Keratinocyte (primary cell): ENCODE data around the gene LRBA. TPM values are rescaled to one million over a fixed set of nuclear protein-coding genes. Genes with fewer than 3 reads are reported as not detected.

Experiments used
- DNase-seq: peaks from one replicate; pipeline ENCODE4 v3.0.0-alpha.2; 2011; ENCODE audit warnings: low read depth, missing footprints, low spot score
- FAIRE-seq: peaks from 2 replicates; lab custom pipeline; 2011; peaks lifted over from hg19 to GRCh38; lab: Jason Lieb, UNC
- H2AFZ ChIP-seq: 2 replicates; pipeline ENCODE4 v1.6.0; 2012; ENCODE audit warnings: low read length, control low read depth, inconsistent platforms; ENCODE audit not compliant: control insufficient read depth
- H3K27ac ChIP-seq: 2 replicates; pipeline ENCODE4 v1.5.1; 2011; ENCODE audit warnings: low read length; ENCODE audit not compliant: control insufficient read depth, insufficient read depth
- H3K27me3 ChIP-seq: 3 replicates; pipeline ENCODE4 v1.6.0; 2011; ENCODE audit warnings: low read length; ENCODE audit not compliant: control insufficient read depth, insufficient read depth; ENCODE audit errors: extremely low read depth
- H3K36me3 ChIP-seq, 2 experiments: 2 replicates in 1 of 2; 3 replicates in 1 of 2; pipeline ENCODE4 v1.5.1; 2011; ENCODE audit warnings: low read length in 2 of 2, mild to moderate bottlenecking in 1 of 2; ENCODE audit not compliant: control insufficient read depth in 2 of 2, insufficient read depth in 2 of 2; ENCODE audit errors: extremely low read depth in 1 of 2
- H3K4me1 ChIP-seq: 3 replicates; pipeline ENCODE4 v1.5.1; 2011; ENCODE audit warnings: low read length; ENCODE audit not compliant: control insufficient read depth, insufficient read depth; ENCODE audit errors: extremely low read depth
- H3K4me2 ChIP-seq: 3 replicates; pipeline ENCODE4 v1.6.0; 2011; ENCODE audit warnings: low read depth, low read length; ENCODE audit not compliant: control insufficient read depth, insufficient read depth; ENCODE audit errors: extremely low read depth
- H3K4me3 ChIP-seq, 3 experiments: fragments of 200-600 bp in 1 of 3; sonication (generic) in 1 of 3; 2 replicates in 2 of 3; 3 replicates in 1 of 3; pipeline ENCODE4 v1.5.1; 2011 to 2016; ENCODE audit warnings: low read length in 3 of 3, mild to moderate bottlenecking in 3 of 3, control low read depth in 2 of 3, inconsistent platforms in 1 of 3, low read depth in 1 of 3, mixed read lengths in 1 of 3, mixed run types in 1 of 3, moderate library complexity in 1 of 3; ENCODE audit not compliant: control insufficient read depth in 2 of 3, insufficient read depth in 2 of 3; ENCODE audit errors: extremely low read depth in 1 of 3
- H3K79me2 ChIP-seq: 2 replicates; pipeline ENCODE4 v1.6.0; 2012; ENCODE audit warnings: low read length; ENCODE audit not compliant: control insufficient read depth, insufficient read depth
- H3K9ac ChIP-seq: 3 replicates; pipeline ENCODE4 v1.6.0; 2011; ENCODE audit warnings: low read length; ENCODE audit not compliant: control insufficient read depth, insufficient read depth; ENCODE audit errors: extremely low read depth
- H3K9me1 ChIP-seq: 3 replicates; pipeline ENCODE4 v1.6.0; 2011; ENCODE audit warnings: low read length; ENCODE audit not compliant: control insufficient read depth, insufficient read depth; ENCODE audit errors: extremely low read depth
- H3K9me3 ChIP-seq: 2 replicates; pipeline ENCODE4 v1.5.1; 2012; ENCODE audit warnings: low read depth, low read length; ENCODE audit not compliant: control insufficient read depth
- H4K20me1 ChIP-seq: 3 replicates; pipeline ENCODE4 v1.6.0; 2011; ENCODE audit warnings: low read length; ENCODE audit not compliant: control insufficient read depth, insufficient read depth; ENCODE audit errors: extremely low read depth
- EZH2 ChIP-seq: IDR thresholded peaks from one replicate; pipeline ENCODE4 v1.6.1; 2012; ENCODE audit warnings: inconsistent platforms, mild to moderate bottlenecking, low read length, moderate library complexity
- dilution Hi-C: fragments of 300-500 bp; cut with MboI; formaldehyde crosslinking; loops from one replicate; pipeline ENCODE4 v1.7.0; 2020; ENCODE audit warnings: low sequenced_read_pairs; ENCODE audit not compliant: extremely low pct_ligation_motif_present
- polyA plus RNA-seq, 5 experiments: library from polyadenylated mRNA; depleted of rRNA in 3 of 5; stranded (reverse) in 3 of 5; stranded (forward) in 1 of 5; unstranded in 1 of 5; fragments of >200 nt; gene quantifications; 1 replicate in 1 of 5; 2 replicates in 3 of 5; 3 replicates in 1 of 5; pipeline versions ENCODE4 v1.2.1 to v1.2.3, GENCODE V29; 2011 to 2012; ENCODE audit warnings: missing spikeins in 2 of 5, low read depth in 1 of 5, low replicate concordance in 1 of 5
- TF ChIP-seq, protein P1 (sequence below), 3 experiments: IDR thresholded peaks in 1 of 3; conservative IDR thresholded peaks in 1 of 3; optimal IDR thresholded peaks in 1 of 3; 2 replicates in 2 of 3; 3 replicates in 1 of 3; pipeline versions ENCODE3 to v1.5.1; 2011; ENCODE audit warnings: low read length in 3 of 3, mild to moderate bottlenecking in 3 of 3, moderate library complexity in 2 of 3, control low read depth in 1 of 3, inconsistent platforms in 1 of 3; ENCODE audit not compliant: insufficient read depth in 2 of 3; ENCODE audit errors: extremely low read depth in 1 of 3

Gene LRBA
- polyA plus RNA-seq, 1 donor (not counting 4 experiments of a cell fraction or from before 2014, with no cell fraction given), result 35.6 TPM

DNA sequence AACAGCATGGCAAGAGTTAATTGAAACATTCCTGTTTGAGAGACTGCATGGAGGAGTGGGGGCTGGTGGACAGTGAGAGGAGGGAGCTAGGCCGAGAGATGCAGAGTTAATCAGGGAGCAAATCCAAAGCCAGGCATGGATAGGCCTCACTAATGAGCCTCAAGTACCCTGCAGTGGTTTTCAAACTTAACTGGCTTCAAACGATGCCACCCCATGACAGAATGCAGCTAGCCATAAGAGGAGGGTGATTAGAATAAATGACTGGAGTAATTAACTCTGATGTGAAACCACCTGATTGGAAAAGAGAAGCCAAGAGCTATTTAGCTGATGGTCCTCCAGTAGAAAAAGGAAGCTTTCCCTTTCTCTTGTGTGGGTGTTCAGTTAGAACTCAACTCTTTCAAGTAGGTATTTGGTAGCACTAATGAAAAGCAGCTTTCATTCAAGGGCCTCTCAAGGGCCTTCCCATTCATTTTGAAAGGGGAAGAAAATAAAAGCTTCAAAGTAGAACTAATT is 648.5 kb downstream of the LRBA start:
- no peak for DNase-seq
- Histone ChIP-seq H3K9me3 (no peaks in the 10 kb centered on the region), H3K79me2 (no peaks in the 10 kb centered on the region), H3K27ac (no peak overlapping the region), H3K4me1 (no peaks in the 10 kb centered on the region), H3K9me1 (no peaks in the 10 kb centered on the region), H3K9ac (no peak overlapping the region), H3K36me3 (no peaks in the 10 kb centered on the region), H3K27me3 (no peaks in the 10 kb centered on the region), H3K4me2 (no peak overlapping the region), H2AFZ (no peak overlapping the region), H3K4me3 (no peak overlapping the region), H4K20me1 (no peaks in the 10 kb centered on the region)
- no peak for TF ChIP-seq EZH2
- TF ChIP-seq, protein P1, sequence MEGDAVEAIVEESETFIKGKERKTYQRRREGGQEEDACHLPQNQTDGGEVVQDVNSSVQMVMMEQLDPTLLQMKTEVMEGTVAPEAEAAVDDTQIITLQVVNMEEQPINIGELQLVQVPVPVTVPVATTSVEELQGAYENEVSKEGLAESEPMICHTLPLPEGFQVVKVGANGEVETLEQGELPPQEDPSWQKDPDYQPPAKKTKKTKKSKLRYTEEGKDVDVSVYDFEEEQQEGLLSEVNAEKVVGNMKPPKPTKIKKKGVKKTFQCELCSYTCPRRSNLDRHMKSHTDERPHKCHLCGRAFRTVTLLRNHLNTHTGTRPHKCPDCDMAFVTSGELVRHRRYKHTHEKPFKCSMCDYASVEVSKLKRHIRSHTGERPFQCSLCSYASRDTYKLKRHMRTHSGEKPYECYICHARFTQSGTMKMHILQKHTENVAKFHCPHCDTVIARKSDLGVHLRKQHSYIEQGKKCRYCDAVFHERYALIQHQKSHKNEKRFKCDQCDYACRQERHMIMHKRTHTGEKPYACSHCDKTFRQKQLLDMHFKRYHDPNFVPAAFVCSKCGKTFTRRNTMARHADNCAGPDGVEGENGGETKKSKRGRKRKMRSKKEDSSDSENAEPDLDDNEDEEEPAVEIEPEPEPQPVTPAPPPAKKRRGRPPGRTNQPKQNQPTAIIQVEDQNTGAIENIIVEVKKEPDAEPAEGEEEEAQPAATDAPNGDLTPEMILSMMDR (optimal IDR thresholded peaks at IDR 0.05 in 1 of 3, IDR thresholded peaks at IDR 0.05 in 1 of 3, conservative IDR thresholded peaks at IDR 0.05 in 1 of 3; ENCODE audit: extremely low read depth in 1 of 3, insufficient read depth in 2 of 3, low read length in 3 of 3), result no peak
- dilution Hi-C loops, result no loop called here
- FAIRE-seq, result no peak

DNA sequence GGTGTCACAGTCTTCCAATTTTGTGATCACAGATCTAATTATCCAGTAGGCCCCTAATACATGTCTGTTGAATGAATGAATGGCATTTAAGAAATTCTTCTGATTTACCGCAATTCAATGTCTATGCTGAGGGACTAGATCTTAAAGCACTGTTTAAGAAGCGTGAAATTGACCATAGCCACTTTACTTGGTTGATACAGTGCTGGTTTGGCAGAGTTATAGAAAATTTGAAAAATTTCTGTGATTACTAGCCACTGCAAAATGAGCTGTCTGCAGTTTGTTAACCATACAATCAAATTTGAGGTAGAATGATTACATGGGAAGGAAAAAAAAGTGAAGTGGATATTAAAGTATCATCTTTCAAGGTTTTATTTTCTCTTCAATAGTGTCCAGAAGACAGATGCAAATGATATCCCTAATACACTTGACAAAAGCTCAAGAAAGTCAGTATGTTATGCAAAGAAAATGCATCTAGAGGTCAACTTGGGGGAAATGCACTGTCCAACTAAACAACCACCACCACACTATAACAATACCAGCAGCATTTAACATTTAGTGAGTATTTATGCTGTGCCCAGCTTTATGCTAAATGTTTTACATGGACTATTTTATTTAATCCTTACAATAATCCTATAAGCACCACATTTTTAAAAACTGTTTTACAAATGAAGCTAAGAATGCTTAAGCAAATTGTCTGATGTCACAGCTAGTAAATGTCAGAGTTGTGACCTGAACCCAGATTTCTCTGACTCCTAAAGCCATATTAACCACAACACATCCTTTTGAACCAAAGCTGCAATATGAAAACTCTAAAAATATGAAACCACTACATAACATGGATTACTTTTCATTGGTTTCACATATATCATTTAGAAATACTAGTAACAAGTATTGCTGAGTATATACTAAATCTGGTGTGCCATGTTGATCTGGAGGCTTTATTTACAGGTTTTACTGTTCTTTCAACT is 651.1 kb downstream of the LRBA start:
- no peaks in the 10 kb centered on the region for H3K9me3 ChIP-seq
- no peaks in the 10 kb centered on the region for H4K20me1 ChIP-seq
- dilution Hi-C loops, result no loop called here
- H3K79me2 ChIP-seq, result no peaks in the 10 kb centered on the region
- H3K9me1 ChIP-seq, result no peaks in the 10 kb centered on the region
- no peaks in the 10 kb centered on the region for H3K4me1 ChIP-seq
- no peak for FAIRE-seq
- DNase-seq, result no peak
- H3K36me3 ChIP-seq, result no peaks in the 10 kb centered on the region
- no peak overlapping the region for H3K27ac ChIP-seq
- H2AFZ ChIP-seq, result no peak overlapping the region
- no peak for TF ChIP-seq EZH2
- TF ChIP-seq, protein P1 (optimal IDR thresholded peaks at IDR 0.05 in 1 of 3, IDR thresholded peaks at IDR 0.05 in 1 of 3, conservative IDR thresholded peaks at IDR 0.05 in 1 of 3; ENCODE audit: extremely low read depth in 1 of 3, insufficient read depth in 2 of 3, low read length in 3 of 3), result no peak
- H3K9ac ChIP-seq, result no peak overlapping the region
- no peaks in the 10 kb centered on the region for H3K27me3 ChIP-seq
- no peak overlapping the region for H3K4me3 ChIP-seq
- no peak overlapping the region for H3K4me2 ChIP-seq
